Heart left ventricle (tissue), 16 donors: ENCODE data around the gene SLC37A1. TPM values are rescaled to one million over a fixed set of nuclear protein-coding genes. Genes with fewer than 3 reads are reported as not detected.

ENCODE experiments used
- ATAC-seq, 4 donors: fragments of 200-7000 bp; cut with Tn5 transposase; one replicate each; pipeline ENCODE4 v1.9.1; 2020 to 2022; ENCODE audit warnings: moderate library complexity in 4 of 4, mild to moderate bottlenecking in 3 of 4, moderate number of reproducible peaks in 1 of 4
- DNase-seq, 5 donors: peaks; one replicate each; pipeline ENCODE4 v3.0.0-alpha.2; 2020
- H3K27ac ChIP-seq, 12 donors: fragments of 200-600 bp; sonication (generic) in 4 of 12; one replicate each; pipeline versions ENCODE4 v1.5.0 to v1.8.0; 2016 to 2022; ENCODE audit warnings: mild to moderate bottlenecking in 2 of 12
- H3K27me3 ChIP-seq, 9 donors: fragments of 200-600 bp; sonication (generic) in 2 of 9; one replicate each; pipeline versions ENCODE4 v1.5.1 to v1.8.0; 2016 to 2022; ENCODE audit warnings: mild to moderate bottlenecking in 3 of 9
- H3K36me3 ChIP-seq, 9 donors: fragments of 200-600 bp; sonication (generic) in 2 of 9; one replicate each; pipeline versions ENCODE4 v1.5.0 to v1.8.0; 2018 to 2022; ENCODE audit warnings: mild to moderate bottlenecking in 2 of 9
- H3K4me1 ChIP-seq, 12 donors: fragments of 200-600 bp; sonication (generic) in 4 of 12; one replicate each; pipeline versions ENCODE4 v1.5.0 to v1.8.0; 2016 to 2022; ENCODE audit warnings: mild to moderate bottlenecking in 3 of 12
- H3K4me3 ChIP-seq, 12 donors: fragments of 200-600 bp; sonication (generic) in 4 of 12; one replicate each; pipeline versions ENCODE4 v1.5.0 to v1.8.0; 2017 to 2022; ENCODE audit warnings: mild to moderate bottlenecking in 9 of 12, moderate library complexity in 4 of 12
- H3K9me3 ChIP-seq, 12 donors: fragments of 200-600 bp; sonication (generic) in 4 of 12; one replicate each; pipeline versions ENCODE4 v1.5.0 to v1.8.0; 2016 to 2022; ENCODE audit warnings: mild to moderate bottlenecking in 1 of 12
- CTCF ChIP-seq, 12 donors: fragments of 200-600 bp; sonication (generic) in 4 of 12; IDR thresholded peaks; one replicate each; pipeline versions ENCODE4 v1.5.0 to v1.8.0; 2018 to 2022; ENCODE audit warnings: antibody characterized with exemption in 12 of 12, mild to moderate bottlenecking in 5 of 12
- POLR2A ChIP-seq, 2 donors: fragments of 450-650 bp; IDR thresholded peaks; one replicate each; pipeline ENCODE4 v1.6.1; 2017; ENCODE audit warnings: antibody characterized with exemption in 2 of 2, mild to moderate bottlenecking in 2 of 2, moderate library complexity in 2 of 2
- WGBS, 4 donors: extraction: QIAGEN DNeasy Blood & Tissue Kit in 2 of 4; methylation state at CpG; one replicate each; pipeline versions ENCODE4 v1.1.5 to v1.1.7; 2013 to 2018; 5-methylcytosine and 5-hydroxymethylcytosine counted together
- intact Hi-C, 10 donors: fragments of 100-400 bp; cut with DNase I; formaldehyde crosslinking; loops; one replicate each; pipeline versions ENCODE4 v1.11.1 to v1.14.2; 2022
- polyA plus RNA-seq, 2 donors: library from polyadenylated mRNA; stranded (reverse); fragments of 200-250 nt; gene quantifications; one replicate each; pipeline ENCODE4 v1.2.3, GENCODE V29; 2013
- total RNA-seq, 9 donors: library from RNA; depleted of rRNA in 2 of 9; stranded (reverse); fragments of >200 nt in 2 of 9; fragmentation: NEBNext Ultra II Directional in 3 of 9; extraction: Animal tissue kit (Norgen Biotek cat#: 25700) in 3 of 9; gene quantifications; one replicate each; pipeline versions ENCODE4 v1.1.0 to v1.2.4, GENCODE V29; 2016 to 2023
- donor health status: ischemic (EF 13 %, LVEDD 7.1; RV severe dilation, severe dysfunction).
- donor health status: healthy with polysubstance abuse.
- donor health status: DM: no; HTN: yes; CAD: no.
- donor health status: DM: no; HTN: no; CAD: no.
- donor health status: ischemic (EF 25% LVEDD 6.9; RV normal size, moderate dysfunction).
- donor health status: ischemic (EF 25% LVEDD 5.7; RV mildly dilated, moderate dysfunction).
- donor health status: healthy.
- donor health status: DM: yes; HTN: yes; CAD: no.
- donor health status: ischemic (EF 35%, LVEDD 5.7; RV mildly dilated, moderate dysfunction).
- donor health status: nonischemic (EF 11% LVEDD 7.7; RV severe dilation, severe dysfunction).
- donor health status: DM: yes; HTN: yes; CAD: no.
- donor health status: PGD.
- donor health status: ischemic (EF 29% LVEDD 5.4; RV normal size, mild dysfunction).
- donor health status: nonischemic (EF 23%, LVEDD 6.1; RV moderate dilation, normal function).

The SLC37A1 gene
- total and polyA plus RNA-seq, 11 donors, result 2.2 to 13.0 (median 3.8) TPM

GRCh38 chr21:42532466-42533181, 19.0 kb downstream of the SLC37A1 start:
- Histone ChIP-seq H3K27me3 (no peaks in the 10 kb centered on the region), H3K9me3 (no peaks in the 10 kb centered on the region), H3K4me3 (peak overlapping the region in 1 of 12 donors; percentile 32), H3K27ac (peak overlapping the region in 8 of 12 donors; percentile 8 to 74 (median 38)), H3K36me3 (peaks cover 0 to 31% (median 9%) of the 10 kb centered on the region in 9 donors), H3K4me1 (peaks cover 0 to 52% (median 17%) of the 10 kb centered on the region in 12 donors)
- peak; percentile 62 to 87 (median 85) for ATAC-seq
- TF ChIP-seq POLR2A (IDR thresholded peaks at IDR 0.05) (no peak), CTCF (IDR thresholded peaks at IDR 0.05) (no peak)
- 53 to 60% (median 58%) methylated on average over 16 to 18 of the region's 18 CpGs for WGBS, 4 donors
- intact Hi-C loops, result no loop called here
- DNase-seq, result peak; percentile 69 to 87 (median 78)

DNA sequence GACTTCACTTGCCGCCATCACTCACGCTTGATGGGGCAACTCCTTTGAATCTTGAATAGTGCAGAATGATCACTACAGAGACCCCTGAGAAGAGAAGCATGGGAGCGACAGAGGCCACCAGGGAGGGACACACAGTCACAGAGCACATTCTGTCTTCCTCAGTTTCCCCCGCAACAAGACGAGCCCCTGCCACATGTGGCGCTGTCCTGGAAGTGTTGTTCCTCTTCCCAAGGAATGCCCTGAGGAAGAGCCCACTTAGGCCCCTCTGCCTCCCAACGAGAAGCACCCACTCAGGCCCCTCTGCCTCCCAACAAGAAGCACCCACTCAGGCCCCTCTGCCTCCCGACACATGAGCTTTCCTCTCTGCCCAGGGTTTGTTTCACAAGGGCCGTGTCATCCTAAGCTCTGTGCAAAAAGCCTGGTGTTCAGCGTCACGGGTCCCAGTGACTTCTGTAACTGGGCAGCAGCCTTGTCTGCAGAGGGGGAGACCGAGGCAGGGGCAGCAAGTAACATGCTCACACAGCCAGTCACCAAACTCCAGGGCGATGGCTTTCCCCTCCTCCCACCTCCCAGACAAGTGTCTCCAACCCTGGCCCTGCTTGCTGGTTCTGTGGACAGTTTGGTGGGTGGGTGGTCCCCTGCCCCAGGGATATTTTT, 19.8 kb downstream of the SLC37A1 start:
- ATAC-seq, result no peak
- no peaks in the 10 kb centered on the region for H3K27me3 ChIP-seq
- DNase-seq, result no peak
- peak overlapping the region in 1 of 12 donors; percentile 32 for H3K4me3 ChIP-seq
- H3K9me3 ChIP-seq, result no peaks in the 10 kb centered on the region
- H3K4me1 ChIP-seq, result peaks cover 0 to 44% (median 11%) of the 10 kb centered on the region in 12 donors
- H3K36me3 ChIP-seq, result peaks cover 0 to 31% (median 9%) of the 10 kb centered on the region in 9 donors
- H3K27ac ChIP-seq, result peak overlapping the region in 5 of 12 donors; percentile 8 to 74 (median 58)
- intact Hi-C loops, result no loop called here
- WGBS, 4 donors, result 93 to 96% (median 94%) methylated on average over 9 to 13 of the region's 13 CpGs
- TF ChIP-seq CTCF (IDR thresholded peaks at IDR 0.05), result no peak

- DNase-seq, result no peak
- H3K4me3 ChIP-seq, result peak overlapping the region in 1 of 12 donors; percentile 32
- 83 to 93% (median 89%) methylated on average over 4 of the region's 4 CpGs for WGBS, 4 donors
- ATAC-seq, result no peak
- peaks cover 0 to 39% (median 11%) of the 10 kb centered on the region in 12 donors for H3K4me1 ChIP-seq
- intact Hi-C loops, result no loop called here
- H3K27me3 ChIP-seq, result no peaks in the 10 kb centered on the region
- no peak for TF ChIP-seq POLR2A (IDR thresholded peaks at IDR 0.05)
- TF ChIP-seq CTCF (IDR thresholded peaks at IDR 0.05), result no peak
- peak overlapping the region in 2 of 12 donors; percentile 69 to 74 for H3K27ac ChIP-seq
- peaks cover 0 to 31% (median 9%) of the 10 kb centered on the region in 9 donors for H3K36me3 ChIP-seq
- no peaks in the 10 kb centered on the region for H3K9me3 ChIP-seq
Observed at GRCh38 chr21:42533963-42534355, 20.3 kb downstream of the SLC37A1 start.
